SK-N-SH treated with all-trans-retinoic acid at 6 μM for 48 hours (cell line): Measurements from ENCODE around the gene PTPRO.

Experiments
- ARNTL ChIP-seq: fragments of 450-650 bp; formaldehyde crosslinking; IDR thresholded peaks from 2 replicates; pipeline ENCODE4 v1.5.0; 2020; ENCODE audit warnings: low read depth, mild to moderate bottlenecking, moderate library complexity, borderline replicate concordance
- BACH2 ChIP-seq: fragments of 250-450 bp; sonication (Bioruptor Pico); IDR thresholded peaks from 2 replicates; pipeline ENCODE4 v1.9.0; 2021; ENCODE audit warnings: mild to moderate bottlenecking, borderline replicate concordance
- CSDC2 ChIP-seq: fragments of 250-450 bp; sonication (Bioruptor Pico); IDR thresholded peaks from 2 replicates; pipeline ENCODE4 v1.5.0; 2020; ENCODE audit warnings: mild to moderate bottlenecking, moderate library complexity
- ISL1 ChIP-seq: fragments of 250-450 bp; sonication (Bioruptor Pico); IDR thresholded peaks from 2 replicates; pipeline ENCODE4 v2.1.2; 2022; ENCODE audit warnings: mild to moderate bottlenecking, moderate library complexity
- OSR1 ChIP-seq: fragments of 250-450 bp; sonication (Bioruptor Pico); IDR thresholded peaks from 2 replicates; pipeline ENCODE4 v1.8.0; 2022; ENCODE audit warnings: moderate library complexity, mild to moderate bottlenecking, inconsistent platforms
- PPARA ChIP-seq: fragments of 250-450 bp; sonication (Bioruptor Pico); IDR thresholded peaks from 2 replicates; pipeline ENCODE4 v1.5.0; 2020; ENCODE audit warnings: mild to moderate bottlenecking, borderline replicate concordance
- RARB ChIP-seq: fragments of 250-450 bp; sonication (Bioruptor Pico); IDR thresholded peaks from 2 replicates; pipeline ENCODE4 v1.8.0; 2021; ENCODE audit warnings: mild to moderate bottlenecking, moderate library complexity
- SNAI2 ChIP-seq: fragments of 250-450 bp; sonication (Bioruptor Pico); IDR thresholded peaks from 2 replicates; pipeline ENCODE4 v1.5.0; 2020; ENCODE audit warnings: mild to moderate bottlenecking, moderate library complexity
- ZFP3 ChIP-seq: fragments of 250-450 bp; sonication (Bioruptor Pico); IDR thresholded peaks from 2 replicates; pipeline ENCODE4 v1.5.0; 2020; ENCODE audit warnings: mild to moderate bottlenecking, moderate library complexity
- ZFP30 ChIP-seq: fragments of 450-650 bp; formaldehyde crosslinking; IDR thresholded peaks from 2 replicates; pipeline ENCODE4 v1.5.0; 2022; ENCODE audit warnings: mild to moderate bottlenecking, moderate library complexity
- TF ChIP-seq, protein P1 (sequence below): fragments of 250-450 bp; sonication (Bioruptor Pico); IDR thresholded peaks from 2 replicates; pipeline ENCODE4 v1.8.0; 2020; ENCODE audit warnings: mild to moderate bottlenecking, moderate library complexity, borderline replicate concordance
- TF ChIP-seq, protein P2 (sequence below): fragments of 250-450 bp; sonication (Bioruptor Pico); IDR thresholded peaks from 2 replicates; pipeline ENCODE4 v1.5.1; 2020; ENCODE audit warnings: low read depth, mild to moderate bottlenecking, moderate library complexity
- TF ChIP-seq, protein P3 (sequence below): fragments of 250-450 bp; sonication (Bioruptor Pico); IDR thresholded peaks from 2 replicates; pipeline ENCODE4 v1.5.0; 2020; ENCODE audit warnings: mild to moderate bottlenecking, moderate library complexity
- TF ChIP-seq, protein P4 (sequence below): fragments of 250-450 bp; sonication (Bioruptor Pico); IDR thresholded peaks from 2 replicates; pipeline ENCODE4 v1.5.1; 2021; ENCODE audit warnings: mild to moderate bottlenecking, moderate library complexity

DNA sequence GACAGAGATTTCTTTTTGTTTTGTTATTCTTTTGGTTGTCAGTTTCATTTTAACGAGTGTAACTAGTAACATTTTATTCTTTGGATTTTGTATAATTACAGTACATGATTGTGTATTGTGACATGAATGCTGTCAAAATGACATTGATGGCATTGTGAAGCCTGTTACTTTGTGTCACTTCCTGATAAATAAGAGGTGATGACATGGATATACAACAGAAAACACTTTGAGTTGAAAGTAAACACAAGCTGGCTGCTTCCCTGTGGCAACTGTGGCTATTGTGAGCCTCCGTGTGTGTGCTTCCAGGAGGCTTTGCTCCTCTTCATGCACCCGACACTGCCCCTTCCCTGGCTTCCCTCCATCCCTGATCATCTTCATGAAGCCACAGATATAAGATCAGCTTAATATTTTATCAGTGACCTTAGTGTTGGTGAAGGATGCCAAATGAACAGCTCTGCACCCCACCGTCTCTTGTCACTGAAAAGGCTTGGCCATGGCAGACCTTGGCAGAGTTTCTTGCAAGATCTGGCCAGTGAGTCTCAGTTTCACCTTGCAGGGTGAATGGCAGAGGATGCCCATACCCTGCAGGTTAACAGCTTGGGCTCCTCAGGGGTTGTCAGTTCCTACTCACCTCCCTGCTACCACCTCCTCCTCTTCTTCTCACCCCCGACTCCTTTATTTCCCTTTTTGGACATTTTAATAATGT, 275.0 kb downstream of the PTPRO start:
- TF ChIP-seq SNAI2 (CRISPR knock-in tag) (no peak), CSDC2 (CRISPR knock-in tag) (no peak), RARB (no peak), PPARA (no peak), BACH2 (CRISPR knock-in tag) (no peak), ZFP30 (CRISPR knock-in tag) (no peak), ZFP3 (CRISPR knock-in tag) (no peak), ARNTL (CRISPR knock-in tag) (no peak), OSR1 (CRISPR knock-in tag) (no peak), ISL1 (no peak)
- TF ChIP-seq, protein P1, sequence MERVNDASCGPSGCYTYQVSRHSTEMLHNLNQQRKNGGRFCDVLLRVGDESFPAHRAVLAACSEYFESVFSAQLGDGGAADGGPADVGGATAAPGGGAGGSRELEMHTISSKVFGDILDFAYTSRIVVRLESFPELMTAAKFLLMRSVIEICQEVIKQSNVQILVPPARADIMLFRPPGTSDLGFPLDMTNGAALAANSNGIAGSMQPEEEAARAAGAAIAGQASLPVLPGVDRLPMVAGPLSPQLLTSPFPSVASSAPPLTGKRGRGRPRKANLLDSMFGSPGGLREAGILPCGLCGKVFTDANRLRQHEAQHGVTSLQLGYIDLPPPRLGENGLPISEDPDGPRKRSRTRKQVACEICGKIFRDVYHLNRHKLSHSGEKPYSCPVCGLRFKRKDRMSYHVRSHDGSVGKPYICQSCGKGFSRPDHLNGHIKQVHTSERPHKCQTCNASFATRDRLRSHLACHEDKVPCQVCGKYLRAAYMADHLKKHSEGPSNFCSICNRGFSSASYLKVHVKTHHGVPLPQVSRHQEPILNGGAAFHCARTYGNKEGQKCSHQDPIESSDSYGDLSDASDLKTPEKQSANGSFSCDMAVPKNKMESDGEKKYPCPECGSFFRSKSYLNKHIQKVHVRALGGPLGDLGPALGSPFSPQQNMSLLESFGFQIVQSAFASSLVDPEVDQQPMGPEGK (CRISPR knock-in tag), result no peak
- TF ChIP-seq, protein P2, sequence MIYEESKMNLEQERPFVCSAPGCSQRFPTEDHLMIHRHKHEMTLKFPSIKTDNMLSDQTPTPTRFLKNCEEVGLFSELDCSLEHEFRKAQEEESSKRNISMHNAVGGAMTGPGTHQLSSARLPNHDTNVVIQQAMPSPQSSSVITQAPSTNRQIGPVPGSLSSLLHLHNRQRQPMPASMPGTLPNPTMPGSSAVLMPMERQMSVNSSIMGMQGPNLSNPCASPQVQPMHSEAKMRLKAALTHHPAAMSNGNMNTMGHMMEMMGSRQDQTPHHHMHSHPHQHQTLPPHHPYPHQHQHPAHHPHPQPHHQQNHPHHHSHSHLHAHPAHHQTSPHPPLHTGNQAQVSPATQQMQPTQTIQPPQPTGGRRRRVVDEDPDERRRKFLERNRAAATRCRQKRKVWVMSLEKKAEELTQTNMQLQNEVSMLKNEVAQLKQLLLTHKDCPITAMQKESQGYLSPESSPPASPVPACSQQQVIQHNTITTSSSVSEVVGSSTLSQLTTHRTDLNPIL (CRISPR knock-in tag), result no peak
- TF ChIP-seq, protein P3, sequence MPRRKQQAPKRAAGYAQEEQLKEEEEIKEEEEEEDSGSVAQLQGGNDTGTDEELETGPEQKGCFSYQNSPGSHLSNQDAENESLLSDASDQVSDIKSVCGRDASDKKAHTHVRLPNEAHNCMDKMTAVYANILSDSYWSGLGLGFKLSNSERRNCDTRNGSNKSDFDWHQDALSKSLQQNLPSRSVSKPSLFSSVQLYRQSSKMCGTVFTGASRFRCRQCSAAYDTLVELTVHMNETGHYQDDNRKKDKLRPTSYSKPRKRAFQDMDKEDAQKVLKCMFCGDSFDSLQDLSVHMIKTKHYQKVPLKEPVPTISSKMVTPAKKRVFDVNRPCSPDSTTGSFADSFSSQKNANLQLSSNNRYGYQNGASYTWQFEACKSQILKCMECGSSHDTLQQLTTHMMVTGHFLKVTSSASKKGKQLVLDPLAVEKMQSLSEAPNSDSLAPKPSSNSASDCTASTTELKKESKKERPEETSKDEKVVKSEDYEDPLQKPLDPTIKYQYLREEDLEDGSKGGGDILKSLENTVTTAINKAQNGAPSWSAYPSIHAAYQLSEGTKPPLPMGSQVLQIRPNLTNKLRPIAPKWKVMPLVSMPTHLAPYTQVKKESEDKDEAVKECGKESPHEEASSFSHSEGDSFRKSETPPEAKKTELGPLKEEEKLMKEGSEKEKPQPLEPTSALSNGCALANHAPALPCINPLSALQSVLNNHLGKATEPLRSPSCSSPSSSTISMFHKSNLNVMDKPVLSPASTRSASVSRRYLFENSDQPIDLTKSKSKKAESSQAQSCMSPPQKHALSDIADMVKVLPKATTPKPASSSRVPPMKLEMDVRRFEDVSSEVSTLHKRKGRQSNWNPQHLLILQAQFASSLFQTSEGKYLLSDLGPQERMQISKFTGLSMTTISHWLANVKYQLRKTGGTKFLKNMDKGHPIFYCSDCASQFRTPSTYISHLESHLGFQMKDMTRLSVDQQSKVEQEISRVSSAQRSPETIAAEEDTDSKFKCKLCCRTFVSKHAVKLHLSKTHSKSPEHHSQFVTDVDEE (CRISPR knock-in tag), result no peak
- TF ChIP-seq, protein P4, sequence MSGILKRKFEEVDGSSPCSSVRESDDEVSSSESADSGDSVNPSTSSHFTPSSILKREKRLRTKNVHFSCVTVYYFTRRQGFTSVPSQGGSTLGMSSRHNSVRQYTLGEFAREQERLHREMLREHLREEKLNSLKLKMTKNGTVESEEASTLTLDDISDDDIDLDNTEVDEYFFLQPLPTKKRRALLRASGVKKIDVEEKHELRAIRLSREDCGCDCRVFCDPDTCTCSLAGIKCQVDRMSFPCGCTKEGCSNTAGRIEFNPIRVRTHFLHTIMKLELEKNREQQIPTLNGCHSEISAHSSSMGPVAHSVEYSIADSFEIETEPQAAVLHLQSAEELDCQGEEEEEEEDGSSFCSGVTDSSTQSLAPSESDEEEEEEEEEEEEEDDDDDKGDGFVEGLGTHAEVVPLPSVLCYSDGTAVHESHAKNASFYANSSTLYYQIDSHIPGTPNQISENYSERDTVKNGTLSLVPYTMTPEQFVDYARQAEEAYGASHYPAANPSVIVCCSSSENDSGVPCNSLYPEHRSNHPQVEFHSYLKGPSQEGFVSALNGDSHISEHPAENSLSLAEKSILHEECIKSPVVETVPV (CRISPR knock-in tag), result no peak
